Sigmoid colon (tissue), 4 donors: ENCODE results near the gene PIP4K2C.

ENCODE experiments used
- EP300 ChIP-seq, 4 donors: sonication (generic); formaldehyde crosslinking; IDR thresholded peaks; one replicate each; pipeline ENCODE4 v1.6.1; 2017; ENCODE audit warnings: antibody characterized with exemption in 4 of 4
- POLR2A ChIP-seq, 2 donors: fragments of 450-650 bp; IDR thresholded peaks; one replicate each; pipeline ENCODE4 v1.6.1; 2016; ENCODE audit warnings: antibody characterized with exemption in 2 of 2, mild to moderate bottlenecking in 2 of 2, moderate library complexity in 2 of 2
- POLR2AphosphoS5 ChIP-seq, 4 donors: sonication (generic); formaldehyde crosslinking; IDR thresholded peaks; one replicate each; pipeline ENCODE4 v1.6.1; 2017; ENCODE audit warnings: antibody characterized with exemption in 4 of 4
- TF ChIP-seq, protein P1 (sequence below), 4 experiments: fragments of 450-650 bp in 3 of 4; fragments of 200-600 bp in 1 of 4; IDR thresholded peaks; one replicate each; pipeline ENCODE4 v1.5.1; 2016 to 2019; ENCODE audit warnings: antibody characterized with exemption in 4 of 4, mild to moderate bottlenecking in 3 of 4, moderate library complexity in 2 of 4

DNA sequence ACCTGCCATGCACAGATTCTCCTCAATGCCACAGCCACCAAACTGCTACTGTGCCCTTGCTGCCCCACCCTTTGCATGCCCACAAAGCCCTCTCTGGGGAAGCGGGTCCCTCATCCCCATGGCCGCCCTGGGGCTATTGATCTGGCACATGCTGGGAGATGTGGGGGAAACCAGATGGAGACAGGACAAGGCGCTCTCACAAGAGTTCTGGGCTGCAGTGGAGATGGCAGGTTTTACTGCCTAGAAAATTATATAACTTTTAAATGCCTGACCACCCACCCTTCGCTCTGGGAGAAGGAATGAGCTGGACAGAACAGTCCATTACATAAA, 10.6 kb upstream of the PIP4K2C start:
- TF ChIP-seq, protein P1, sequence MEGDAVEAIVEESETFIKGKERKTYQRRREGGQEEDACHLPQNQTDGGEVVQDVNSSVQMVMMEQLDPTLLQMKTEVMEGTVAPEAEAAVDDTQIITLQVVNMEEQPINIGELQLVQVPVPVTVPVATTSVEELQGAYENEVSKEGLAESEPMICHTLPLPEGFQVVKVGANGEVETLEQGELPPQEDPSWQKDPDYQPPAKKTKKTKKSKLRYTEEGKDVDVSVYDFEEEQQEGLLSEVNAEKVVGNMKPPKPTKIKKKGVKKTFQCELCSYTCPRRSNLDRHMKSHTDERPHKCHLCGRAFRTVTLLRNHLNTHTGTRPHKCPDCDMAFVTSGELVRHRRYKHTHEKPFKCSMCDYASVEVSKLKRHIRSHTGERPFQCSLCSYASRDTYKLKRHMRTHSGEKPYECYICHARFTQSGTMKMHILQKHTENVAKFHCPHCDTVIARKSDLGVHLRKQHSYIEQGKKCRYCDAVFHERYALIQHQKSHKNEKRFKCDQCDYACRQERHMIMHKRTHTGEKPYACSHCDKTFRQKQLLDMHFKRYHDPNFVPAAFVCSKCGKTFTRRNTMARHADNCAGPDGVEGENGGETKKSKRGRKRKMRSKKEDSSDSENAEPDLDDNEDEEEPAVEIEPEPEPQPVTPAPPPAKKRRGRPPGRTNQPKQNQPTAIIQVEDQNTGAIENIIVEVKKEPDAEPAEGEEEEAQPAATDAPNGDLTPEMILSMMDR (IDR thresholded peaks at IDR 0.05) = no peak
- TF ChIP-seq POLR2A (IDR thresholded peaks at IDR 0.05) (no peak), POLR2AphosphoS5 (IDR thresholded peaks at IDR 0.05) (no peak), EP300 (IDR thresholded peaks at IDR 0.05) (no peak)
